NT2/D1 (cell line): ENCODE data around the gene COA1.

Experiments
- YY1 ChIP-seq: IDR thresholded peaks from 2 replicates; pipeline ENCODE4 v1.6.1; 2011; ENCODE audit not compliant: insufficient read length, insufficient read depth
- ZNF274 ChIP-seq: IDR thresholded peaks from 2 replicates; pipeline ENCODE4 v1.6.1; 2011; ENCODE audit warnings: mild to moderate bottlenecking, low read depth, low read length

GRCh38 chr7:43693687-43694398 lies 35.5 kb downstream of the COA1 start:
- no peak for TF ChIP-seq YY1
- no peak for TF ChIP-seq ZNF274
